ENCODE measurements around the gene ABCA7. TPM values are rescaled to one million over a fixed set of nuclear protein-coding genes. Genes with fewer than 3 reads are reported as not detected.

Gene ABCA7
- total RNA-seq, 4 donors from 2014 or later: 12.6 to 24.4 (median 18.7) TPM

- DNase-seq: no peak
- peaks cover 28 to 67% (median 43%) of the 10 kb centered on the region in 3 donors for H3K36me3 ChIP-seq
- intact Hi-C loops (cut with DNase I): no loop called here
- 33 to 40% methylated on average over 1 of the region's 17 CpGs for WGBS, 2 donors
- peaks cover 47 to 79% (median 55%) of the 10 kb centered on the region in 3 donors for H3K4me1 ChIP-seq
- H3K27ac ChIP-seq: peak overlapping the region; percentile 26 to 99 (median 96)
- no peaks in the 10 kb centered on the region for H3K27me3 ChIP-seq
- TF ChIP-seq CTCF (IDR thresholded peaks at IDR 0.05): peak in 1 of 6 experiments; percentile 22
- TF ChIP-seq POLR2A (IDR thresholded peaks at IDR 0.05): no peak
- no peak overlapping the region for H3K4me3 ChIP-seq
- H3K9me3 ChIP-seq: no peaks in the 10 kb centered on the region
Observed at GRCh38 chr19:1106841-1107660, 67.1 kb downstream of the ABCA7 start.

- H3K4me3 ChIP-seq: no peak overlapping the region
- peak overlapping the region; percentile 26 to 99 (median 96) for H3K27ac ChIP-seq
- H3K9me3 ChIP-seq: no peaks in the 10 kb centered on the region
- intact Hi-C loops (cut with DNase I): no loop called here
- DNase-seq: no peak
- WGBS, 2 donors: 70 to 74% methylated on average over 2 to 13 of the region's 25 CpGs
- TF ChIP-seq POLR2A (IDR thresholded peaks at IDR 0.05) (no peak), CTCF (IDR thresholded peaks at IDR 0.05) (no peak)
- H3K36me3 ChIP-seq: peaks cover 34 to 74% (median 46%) of the 10 kb centered on the region in 3 donors
- peaks cover 47 to 79% (median 53%) of the 10 kb centered on the region in 3 donors for H3K4me1 ChIP-seq
- H3K27me3 ChIP-seq: no peaks in the 10 kb centered on the region
Observed at GRCh38 chr19:1107661-1108261, 67.9 kb downstream of the ABCA7 start.

DNA sequence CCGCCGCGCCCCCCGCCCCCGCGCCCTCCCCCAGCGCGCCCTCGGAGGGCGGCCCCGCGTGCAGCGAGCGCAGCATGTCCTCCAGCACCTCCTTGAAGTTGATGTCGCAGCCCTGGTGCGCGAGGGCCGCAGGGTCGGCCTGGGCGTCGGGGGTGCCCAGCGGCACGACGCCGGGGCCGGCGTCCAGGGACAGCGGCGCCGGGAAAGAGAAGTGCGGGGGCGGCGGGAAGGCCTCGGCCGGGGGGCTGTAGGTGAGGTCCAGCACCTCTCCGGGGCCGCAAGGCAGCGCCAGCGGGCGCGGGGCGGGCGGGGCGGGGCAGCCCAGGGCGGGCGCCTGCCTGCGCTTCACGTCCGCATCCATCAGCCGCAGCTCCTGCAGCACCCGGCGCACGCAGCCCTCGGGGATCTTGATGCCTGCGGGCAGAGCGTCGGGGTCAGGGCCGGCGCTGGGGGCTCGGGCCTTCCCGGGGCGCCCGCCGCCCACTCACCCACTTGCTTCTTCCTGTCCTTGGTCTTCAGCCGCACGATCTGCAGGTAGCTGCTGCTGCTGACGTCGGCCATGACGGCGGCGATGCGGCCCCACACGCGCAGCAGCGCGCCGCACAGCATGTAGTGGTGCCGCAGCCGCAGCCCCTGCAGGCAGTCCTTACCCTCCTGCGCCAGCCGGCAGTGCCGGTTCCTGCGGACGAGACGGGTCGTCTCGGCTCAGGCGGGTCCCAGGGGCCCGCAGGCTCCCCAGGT is 68.6 kb downstream of the ABCA7 start:
- intact Hi-C loops (cut with DNase I): no loop called here

GRCh38 chr19:1109032-1109551 is 69.2 kb downstream of the ABCA7 start:
- no peak overlapping the region for H3K27ac ChIP-seq
- no peak for TF ChIP-seq CTCF (IDR thresholded peaks at IDR 0.05)
- peaks cover 53 to 83% (median 58%) of the 10 kb centered on the region in 3 donors for H3K4me1 ChIP-seq
- peaks cover 40 to 86% (median 56%) of the 10 kb centered on the region in 3 donors for H3K36me3 ChIP-seq
- intact Hi-C loops (cut with DNase I): no loop called here
- H3K27me3 ChIP-seq: no peaks in the 10 kb centered on the region
- 47% methylated on average over 3 of the region's 48 CpGs; no CpG with 5 or more reads in 1 of the 2 donors for WGBS, 2 donors
- no peaks in the 10 kb centered on the region for H3K9me3 ChIP-seq
- H3K4me3 ChIP-seq: no peak overlapping the region
- no peak for DNase-seq

More for the DNA sequence above, 68.6 kb downstream of the ABCA7 start:
- H3K27me3 ChIP-seq: no peaks in the 10 kb centered on the region
- H3K4me3 ChIP-seq: no peak overlapping the region
- peaks cover 47 to 79% (median 53%) of the 10 kb centered on the region in 3 donors for H3K4me1 ChIP-seq
- DNase-seq: no peak
- peaks cover 34 to 80% (median 51%) of the 10 kb centered on the region in 3 donors for H3K36me3 ChIP-seq
- H3K9me3 ChIP-seq: no peaks in the 10 kb centered on the region
- WGBS, 2 donors: 70 to 100% methylated on average over 2 to 7 of the region's 89 CpGs
- H3K27ac ChIP-seq: peak overlapping the region in 1 of 4 donors; percentile 99
- TF ChIP-seq POLR2A (IDR thresholded peaks at IDR 0.05): no peak
- TF ChIP-seq CTCF (IDR thresholded peaks at IDR 0.05): no peak
